IMR-90 (cell line): ENCODE measurements around the gene PMEPA1. TPM values are rescaled to one million over a fixed set of nuclear protein-coding genes. Genes with fewer than 3 reads are reported as not detected.

ENCODE experiments used
- ATAC-seq: fragments of 200-7000 bp; cut with Tn5 transposase; 2 replicates; pipeline ENCODE4 v1.9.1; 2020; ENCODE audit warnings: low read depth, mild to moderate bottlenecking, moderate library complexity
- BruUV-seq: library from RNA; stranded (reverse); fragments of 400-500 nt; replicated peaks from 2 replicates; lab custom pipeline; 2021; lab: Mats Ljungman, UMichigan
- CTCF ChIA-PET: fragments of 300-600 bp; formaldehyde crosslinking; extraction: SDS; loops from one replicate; lab custom pipeline; 2021; ENCODE audit warnings: antibody characterized with exemption; lab: Yijun Ruan, JAX
- POLR2A ChIA-PET: fragments of 300-600 bp; sonication (Branson Sonifier 250); formaldehyde crosslinking; loops from one replicate; lab custom pipeline; 2022; ENCODE audit warnings: antibody characterized with exemption; ENCODE audit not compliant: unreplicated experiment; lab: Charles Lee
- DNase-seq: peaks from one replicate; pipeline ENCODE4 v3.0.0; 2013
- H2AFZ ChIP-seq: replicated peaks from 2 replicates; pipeline ENCODE3; 2013; ENCODE audit warnings: low read length, mild to moderate bottlenecking; ENCODE audit not compliant: poor library complexity
- H2AK5ac ChIP-seq: 2 replicates; pipeline ENCODE4 v1.6.1; 2013; ENCODE audit warnings: low read depth, low read length, inconsistent platforms
- H2AK9ac ChIP-seq: replicated peaks from 2 replicates; pipeline ENCODE3; 2013; ENCODE audit warnings: mild to moderate bottlenecking, low read depth, low read length, moderate library complexity; ENCODE audit not compliant: poor library complexity
- H2BK120ac ChIP-seq: 2 replicates; pipeline ENCODE4 v1.6.1; 2013; ENCODE audit warnings: low read depth, low read length, inconsistent platforms
- H2BK15ac ChIP-seq: 3 replicates; pipeline ENCODE4 v1.6.1; 2013; ENCODE audit warnings: low read depth, low read length, inconsistent platforms
- H2BK20ac ChIP-seq: 2 replicates; pipeline ENCODE4 v1.6.1; 2013; ENCODE audit warnings: low read depth, mild to moderate bottlenecking, inconsistent platforms, low read length, moderate library complexity
- H2BK5ac ChIP-seq: 2 replicates; pipeline ENCODE4 v1.6.1; 2013; ENCODE audit warnings: mild to moderate bottlenecking, low read depth, low read length, inconsistent platforms; ENCODE audit not compliant: poor library complexity, severe bottlenecking
- H3K14ac ChIP-seq: replicated peaks from 2 replicates; pipeline ENCODE4 v1.6.1; 2013; ENCODE audit warnings: low read depth, low read length, inconsistent platforms
- H3K18ac ChIP-seq: 2 replicates; pipeline ENCODE4 v1.6.1; 2013; ENCODE audit warnings: low read depth, low read length, control low read depth
- H3K23ac ChIP-seq: 2 replicates; pipeline ENCODE4 v1.6.1; 2013; ENCODE audit warnings: low read depth, low read length, inconsistent platforms
- H3K27ac ChIP-seq: 2 replicates; pipeline ENCODE4 v1.5.1; 2013; ENCODE audit warnings: mild to moderate bottlenecking, control low read depth, low read length; ENCODE audit not compliant: insufficient read depth
- H3K27me3 ChIP-seq: 2 replicates; pipeline ENCODE4 v1.6.1; 2013; ENCODE audit warnings: low read length; ENCODE audit not compliant: control insufficient read depth, insufficient read depth
- H3K36me3 ChIP-seq: 2 replicates; pipeline ENCODE4 v1.6.1; 2013; ENCODE audit warnings: low read length, mixed read lengths; ENCODE audit not compliant: control insufficient read depth, insufficient read depth
- H3K4ac ChIP-seq: 2 replicates; pipeline ENCODE4 v1.6.1; 2013; ENCODE audit warnings: low read depth, low read length, inconsistent platforms
- H3K4me1 ChIP-seq: 2 replicates; pipeline ENCODE4 v1.6.1; 2013; ENCODE audit warnings: low read length, mixed read lengths; ENCODE audit not compliant: control insufficient read depth, insufficient read depth
- H3K4me2 ChIP-seq: 2 replicates; pipeline ENCODE4 v1.6.1; 2013; ENCODE audit warnings: low read depth, mild to moderate bottlenecking, control low read depth, low read length, moderate library complexity
- H3K4me3 ChIP-seq: 2 replicates; pipeline ENCODE4 v1.5.1; 2013; ENCODE audit warnings: low read depth, mild to moderate bottlenecking, control low read depth, low read length, moderate library complexity; ENCODE audit not compliant: insufficient read depth
- H3K56ac ChIP-seq: 2 replicates; pipeline ENCODE4 v1.6.1; 2013; ENCODE audit warnings: low read length, inconsistent platforms; ENCODE audit not compliant: insufficient read depth; ENCODE audit errors: extremely low read depth
- H3K79me1 ChIP-seq, 2 experiments: 2 replicates each; pipeline ENCODE4 v1.6.1; 2013; ENCODE audit warnings: low read length in 2 of 2, inconsistent platforms in 1 of 2, low read depth in 1 of 2
- H3K9ac ChIP-seq: 2 replicates; pipeline ENCODE4 v1.6.1; 2013; ENCODE audit warnings: low read depth, low read length, control low read depth
- H3K9me1 ChIP-seq: 2 replicates; pipeline ENCODE4 v1.6.1; 2013; ENCODE audit warnings: low read length, inconsistent platforms; ENCODE audit not compliant: insufficient read depth
- H3K9me3 ChIP-seq: 2 replicates; pipeline ENCODE4 v1.6.1; 2013; ENCODE audit warnings: low read length; ENCODE audit not compliant: control insufficient read depth, insufficient read depth
- H4K20me1 ChIP-seq: 2 replicates; pipeline ENCODE4 v1.6.1; 2013; ENCODE audit warnings: low read length, inconsistent platforms; ENCODE audit not compliant: insufficient read depth
- H4K5ac ChIP-seq: 2 replicates; pipeline ENCODE4 v1.6.1; 2013; ENCODE audit warnings: mild to moderate bottlenecking, low read depth, low read length, control low read depth
- H4K8ac ChIP-seq, 2 experiments: 2 replicates each; pipeline ENCODE4 v1.6.1; 2013; ENCODE audit warnings: low read depth in 2 of 2, low read length in 2 of 2, control low read depth in 1 of 2, inconsistent platforms in 1 of 2
- H4K91ac ChIP-seq: 2 replicates; pipeline ENCODE4 v1.6.1; 2013; ENCODE audit warnings: low read depth, low read length, inconsistent platforms; ENCODE audit not compliant: insufficient read depth
- BHLHE40 ChIP-seq: fragments of 150-350 bp; IDR thresholded peaks from 2 replicates; pipeline ENCODE4 v1.6.1; 2016; ENCODE audit warnings: mild to moderate bottlenecking, low read depth, low read length
- CEBPB ChIP-seq: IDR thresholded peaks from 2 replicates; pipeline ENCODE4 v1.6.1; 2012; ENCODE audit warnings: low read depth, low read length, improper control_type of control experiment
- FOS ChIP-seq: fragments of 150-350 bp; IDR thresholded peaks from 2 replicates; pipeline ENCODE4 v1.6.1; 2016; ENCODE audit warnings: low read depth, low read length
- MAZ ChIP-seq: IDR thresholded peaks from 2 replicates; pipeline ENCODE4 v1.6.1; 2012; ENCODE audit warnings: low read depth, mild to moderate bottlenecking, low read length, improper control_type of control experiment, moderate library complexity, borderline replicate concordance
- NFE2L2 ChIP-seq: fragments of 150-350 bp; IDR thresholded peaks from 2 replicates; pipeline ENCODE4 v1.6.1; 2016; ENCODE audit warnings: low read depth, mild to moderate bottlenecking, low read length
- SMC3 ChIP-seq: fragments of 150-350 bp; IDR thresholded peaks from 2 replicates; pipeline ENCODE4 v1.6.1; 2016; ENCODE audit warnings: low read depth, mild to moderate bottlenecking, antibody characterized with exemption, low read length, moderate library complexity
- WGBS, 2 experiments: methylation state at CpG; one replicate each; pipeline versions ENCODE4 v1.1.5 to v1.1.7; 2013; ENCODE audit warnings: missing lambda C conversion rate in 2 of 2; ENCODE audit not compliant: insufficient read length in 1 of 2; ENCODE audit errors: extremely low coverage in 2 of 2; 5-methylcytosine and 5-hydroxymethylcytosine counted together
- dilution Hi-C: fragments of 300-500 bp; cut with HindIII; formaldehyde crosslinking; loops from one replicate; pipeline ENCODE4 v1.14.3; 2018; ENCODE audit warnings: low sequenced_read_pairs; ENCODE audit not compliant: unreplicated experiment
- in situ Hi-C: fragments of 300-500 bp; cut with MboI; formaldehyde crosslinking; loops from 3 replicates; pipeline ENCODE4 v1.14.3; 2019; ENCODE audit warnings: low sequenced_read_pairs, inconsistent platforms, mixed read lengths
- intact Hi-C: fragments of 100-400 bp; cut with micrococcal nuclease; formaldehyde crosslinking; loops from 2 replicates; pipeline ENCODE4 v1.10.0; 2022
- polyA plus RNA-seq, 3 experiments: library from polyadenylated mRNA; depleted of rRNA; stranded (reverse); fragments of >200 nt; gene quantifications; 2 replicates each; pipeline ENCODE4 v1.2.3, GENCODE V29; 2012; ENCODE audit warnings: low replicate concordance in 1 of 3
- total RNA-seq: library from RNA; depleted of rRNA; stranded (reverse); fragments of >200 nt; gene quantifications from 2 replicates; pipeline ENCODE4 v1.2.3, GENCODE V29; 2012
- TF ChIP-seq, protein P1 (sequence below): conservative IDR thresholded peaks from 2 replicates; pipeline ENCODE4 v1.5.1; 2012; ENCODE audit warnings: mild to moderate bottlenecking, low read depth, low read length, improper control_type of control experiment
- TF ChIP-seq, protein P2 (sequence below): fragments of 150-350 bp; IDR thresholded peaks from 2 replicates; pipeline ENCODE4 v1.6.1; 2017; ENCODE audit warnings: mild to moderate bottlenecking, antibody characterized with exemption, low read length, low read depth

The PMEPA1 gene
- total and polyA plus RNA-seq, 2 of the 4 experiments (the other 2 are of a cell fraction), result 2.0 to 6.9 TPM

DNA sequence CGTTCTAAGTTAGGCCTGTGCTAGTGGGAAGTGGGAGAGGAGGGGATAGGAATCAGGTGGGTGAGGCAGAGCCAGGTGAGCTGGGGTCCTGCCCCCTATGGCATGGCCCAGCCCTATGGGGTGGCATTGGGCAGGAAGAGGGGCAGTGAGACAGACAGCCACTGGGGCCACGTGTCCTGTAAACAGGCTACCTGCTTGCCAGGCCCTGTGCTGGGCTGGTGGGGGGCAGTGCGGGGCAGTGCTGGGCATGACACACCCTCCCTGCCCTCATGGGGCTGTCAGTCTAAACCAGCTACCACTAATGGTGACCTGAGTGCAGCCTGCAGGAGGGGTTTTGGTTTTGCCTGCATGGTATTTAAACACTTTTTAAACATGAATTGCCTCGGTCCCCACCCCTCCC lies 10.1 kb upstream of the PMEPA1 start:
- dilution Hi-C loops (no loop called here), in situ Hi-C loops (no loop called here), intact Hi-C loops (no loop called here)
- TF ChIP-seq MAZ (no peak), CEBPB (no peak), NFE2L2 (no peak), FOS (no peak), SMC3 (no peak), BHLHE40 (no peak)
- TF ChIP-seq, protein P1, sequence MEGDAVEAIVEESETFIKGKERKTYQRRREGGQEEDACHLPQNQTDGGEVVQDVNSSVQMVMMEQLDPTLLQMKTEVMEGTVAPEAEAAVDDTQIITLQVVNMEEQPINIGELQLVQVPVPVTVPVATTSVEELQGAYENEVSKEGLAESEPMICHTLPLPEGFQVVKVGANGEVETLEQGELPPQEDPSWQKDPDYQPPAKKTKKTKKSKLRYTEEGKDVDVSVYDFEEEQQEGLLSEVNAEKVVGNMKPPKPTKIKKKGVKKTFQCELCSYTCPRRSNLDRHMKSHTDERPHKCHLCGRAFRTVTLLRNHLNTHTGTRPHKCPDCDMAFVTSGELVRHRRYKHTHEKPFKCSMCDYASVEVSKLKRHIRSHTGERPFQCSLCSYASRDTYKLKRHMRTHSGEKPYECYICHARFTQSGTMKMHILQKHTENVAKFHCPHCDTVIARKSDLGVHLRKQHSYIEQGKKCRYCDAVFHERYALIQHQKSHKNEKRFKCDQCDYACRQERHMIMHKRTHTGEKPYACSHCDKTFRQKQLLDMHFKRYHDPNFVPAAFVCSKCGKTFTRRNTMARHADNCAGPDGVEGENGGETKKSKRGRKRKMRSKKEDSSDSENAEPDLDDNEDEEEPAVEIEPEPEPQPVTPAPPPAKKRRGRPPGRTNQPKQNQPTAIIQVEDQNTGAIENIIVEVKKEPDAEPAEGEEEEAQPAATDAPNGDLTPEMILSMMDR, result no peak
- TF ChIP-seq, protein P2, sequence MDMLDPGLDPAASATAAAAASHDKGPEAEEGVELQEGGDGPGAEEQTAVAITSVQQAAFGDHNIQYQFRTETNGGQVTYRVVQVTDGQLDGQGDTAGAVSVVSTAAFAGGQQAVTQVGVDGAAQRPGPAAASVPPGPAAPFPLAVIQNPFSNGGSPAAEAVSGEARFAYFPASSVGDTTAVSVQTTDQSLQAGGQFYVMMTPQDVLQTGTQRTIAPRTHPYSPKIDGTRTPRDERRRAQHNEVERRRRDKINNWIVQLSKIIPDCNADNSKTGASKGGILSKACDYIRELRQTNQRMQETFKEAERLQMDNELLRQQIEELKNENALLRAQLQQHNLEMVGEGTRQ, result no peak
- no peak overlapping the region for H3K27ac ChIP-seq
- H4K8ac ChIP-seq, result no peak overlapping the region
- H3K4me2 ChIP-seq, result no peak overlapping the region
- H4K5ac ChIP-seq, result no peak overlapping the region
- H3K36me3 ChIP-seq, result no peaks in the 10 kb centered on the region
- no peaks in the 10 kb centered on the region for H4K20me1 ChIP-seq
- H3K9me3 ChIP-seq, result no peaks in the 10 kb centered on the region
- POLR2A ChIA-PET, result no interaction called here
- CTCF ChIA-PET, result interaction anchor here (1.0 kb wide), 1 partner anchor 61 kb away, joined by 3 read pairs; no protein-coding TSS in a partner anchor
- BruUV-seq, result no TSS peak
- H2AK9ac ChIP-seq, result no peak overlapping the region
- peaks cover 11% of the 10 kb centered on the region for H3K4me1 ChIP-seq
- H3K4me3 ChIP-seq, result no peak overlapping the region
- peaks cover 29% of the 10 kb centered on the region for H3K27me3 ChIP-seq
- H2AK5ac ChIP-seq, result no peak overlapping the region
- ATAC-seq (no peak), DNase-seq (no peak)
- H3K23ac ChIP-seq, result no peak overlapping the region
- H2AFZ ChIP-seq, result no peak overlapping the region
- H3K14ac ChIP-seq, result no peak overlapping the region
- no peak overlapping the region for H2BK20ac ChIP-seq
- no peak overlapping the region for H3K18ac ChIP-seq
- H2BK5ac ChIP-seq, result no peak overlapping the region
- no peak overlapping the region for H2BK120ac ChIP-seq
- peaks cover 13% of the 10 kb centered on the region for H3K9me1 ChIP-seq
- H3K56ac ChIP-seq, result no peak overlapping the region
- H2BK15ac ChIP-seq, result no peak overlapping the region
- WGBS, 2 experiments, result no CpG with 5 or more reads among the region's 4 CpGs
- no peaks in the 10 kb centered on the region for H3K79me1 ChIP-seq
- H3K4ac ChIP-seq, result no peak overlapping the region
- H4K91ac ChIP-seq, result no peak overlapping the region
- H3K9ac ChIP-seq, result no peak overlapping the region
